H9 (cell line): ENCODE data around the gene APOBEC3H. TPM values are rescaled to one million over a fixed set of nuclear protein-coding genes. Genes with fewer than 3 reads are reported as not detected.
A peak's percentile ranks its signal among the peaks of the same experiment; 100 is the strongest.
"Not testable (repeated sequence)": the region's sequence is repeated elsewhere in the genome, so short reads cannot be mapped to it uniquely, and the experiment has no call there.

Experiments used
- DNase-seq: peaks from one replicate; pipeline ENCODE4 v3.0.0-alpha.2; 2017
- H2AFZ ChIP-seq: one replicate; pipeline ENCODE4 v1.6.1; 2013; ENCODE audit warnings: mild to moderate bottlenecking, low read length, control low read depth, moderate library complexity
- H2AK5ac ChIP-seq: 2 replicates; pipeline ENCODE4 v1.6.1; 2013; ENCODE audit warnings: low read length, control low read depth, mixed read lengths; ENCODE audit not compliant: insufficient read length
- H2BK120ac ChIP-seq: one replicate; pipeline ENCODE4 v1.6.1; 2013; ENCODE audit warnings: low read depth, mild to moderate bottlenecking, low read length, control low read depth, inconsistent platforms; ENCODE audit not compliant: poor library complexity, severe bottlenecking
- H2BK12ac ChIP-seq: 2 replicates; pipeline ENCODE4 v1.6.1; 2013; ENCODE audit warnings: low read length, control low read depth, mixed read lengths, low read depth; ENCODE audit not compliant: insufficient read length
- H2BK15ac ChIP-seq: 2 replicates; pipeline ENCODE4 v1.6.1; 2013; ENCODE audit warnings: low read depth, low read length, control low read depth
- H2BK20ac ChIP-seq: one replicate; pipeline ENCODE4 v1.6.1; 2013; ENCODE audit warnings: low read depth, mild to moderate bottlenecking, low read length, control low read depth, inconsistent platforms; ENCODE audit not compliant: poor library complexity, severe bottlenecking
- H2BK5ac ChIP-seq: 2 replicates; pipeline ENCODE4 v1.6.1; 2013; ENCODE audit warnings: low read length, control low read depth, mixed read lengths; ENCODE audit not compliant: insufficient read length
- H3K14ac ChIP-seq: 2 replicates; pipeline ENCODE4 v1.6.1; 2013; ENCODE audit warnings: low read length, control low read depth; ENCODE audit not compliant: insufficient read depth
- H3K18ac ChIP-seq: 2 replicates; pipeline ENCODE4 v1.6.1; 2013; ENCODE audit warnings: low read depth, mild to moderate bottlenecking, mixed read lengths, low read length, control low read depth; ENCODE audit not compliant: insufficient read length
- H3K23ac ChIP-seq: 2 replicates; pipeline ENCODE4 v1.6.1; 2013; ENCODE audit warnings: low read length, control low read depth, mixed read lengths, low read depth; ENCODE audit not compliant: insufficient read length
- H3K23me2 ChIP-seq: 2 replicates; pipeline ENCODE4 v1.6.1; 2013; ENCODE audit warnings: low read depth, mild to moderate bottlenecking, mixed read lengths, low read length, control low read depth; ENCODE audit not compliant: insufficient read length, poor library complexity, severe bottlenecking
- H3K27ac ChIP-seq: 2 replicates; pipeline ENCODE4 v1.5.1; 2013; ENCODE audit warnings: low read length, control low read depth, mixed read lengths, low read depth; ENCODE audit not compliant: insufficient read length
- H3K27me3 ChIP-seq: 2 replicates; pipeline ENCODE4 v1.6.1; 2013; ENCODE audit warnings: low read length, control low read depth, inconsistent platforms; ENCODE audit not compliant: insufficient read depth
- H3K4ac ChIP-seq: 2 replicates; pipeline ENCODE4 v1.6.1; 2013; ENCODE audit warnings: low read depth, mild to moderate bottlenecking, control low read depth, inconsistent platforms, low read length, moderate library complexity
- H3K4me1 ChIP-seq: 2 replicates; pipeline ENCODE4 v1.6.1; 2013; ENCODE audit warnings: low read length, control low read depth, inconsistent platforms; ENCODE audit not compliant: insufficient read depth
- H3K4me2 ChIP-seq: 2 replicates; pipeline ENCODE4 v1.6.1; 2013; ENCODE audit warnings: low read length, control low read depth, mixed read lengths; ENCODE audit not compliant: insufficient read length, insufficient read depth
- H3K56ac ChIP-seq: 2 replicates; pipeline ENCODE4 v1.6.1; 2013; ENCODE audit warnings: low read depth, mild to moderate bottlenecking, mixed read lengths, low read length, control low read depth; ENCODE audit not compliant: insufficient read length
- H3K79me1 ChIP-seq: 2 replicates; pipeline ENCODE4 v1.6.1; 2013; ENCODE audit warnings: low read depth, mild to moderate bottlenecking, moderate library complexity, low read length, control low read depth, inconsistent platforms; ENCODE audit not compliant: insufficient read depth, poor library complexity, severe bottlenecking
- H3K79me2 ChIP-seq: 2 replicates; pipeline ENCODE4 v1.6.1; 2013; ENCODE audit warnings: low read length, control low read depth, inconsistent platforms; ENCODE audit not compliant: insufficient read depth
- H3K9ac ChIP-seq: 2 replicates; pipeline ENCODE4 v1.6.1; 2013; ENCODE audit warnings: low read length, control low read depth, mixed read lengths; ENCODE audit not compliant: insufficient read length; ENCODE audit errors: extremely low read depth
- H3K9me3 ChIP-seq: one replicate; pipeline ENCODE4 v1.6.1; 2013; ENCODE audit warnings: low read depth, low read length, inconsistent platforms; ENCODE audit not compliant: control insufficient read depth
- H3T11ph ChIP-seq: one replicate; pipeline ENCODE4 v1.6.1; 2013; ENCODE audit warnings: mild to moderate bottlenecking, low read length, control low read depth, inconsistent platforms
- H4K20me1 ChIP-seq: one replicate; pipeline ENCODE4 v1.6.1; 2013; ENCODE audit not compliant: control insufficient read depth, insufficient read length, insufficient read depth
- H4K5ac ChIP-seq: 2 replicates; pipeline ENCODE4 v1.6.1; 2013; ENCODE audit warnings: low read depth, mild to moderate bottlenecking, mixed read lengths, low read length, control low read depth; ENCODE audit not compliant: insufficient read length
- H4K8ac ChIP-seq: replicated peaks from 2 replicates; pipeline ENCODE4 v1.6.1; 2013; ENCODE audit warnings: low read length, control low read depth, mixed read lengths, low read depth; ENCODE audit not compliant: insufficient read length
- H4K91ac ChIP-seq: 2 replicates; pipeline ENCODE4 v1.6.1; 2013; ENCODE audit warnings: low read depth, mild to moderate bottlenecking, moderate library complexity, mixed read lengths, low read length, control low read depth; ENCODE audit not compliant: insufficient read length
- H3K27ac Mint-ChIP-seq, 3 experiments: 2 replicates in 2 of 3; 3 replicates in 1 of 3; pipeline ENCODE4 v1.8.0; 2020 to 2021; ENCODE audit warnings: mixed read lengths in 3 of 3, mild to moderate bottlenecking in 1 of 3, moderate library complexity in 1 of 3
- H3K27me3 Mint-ChIP-seq: 2 replicates; pipeline ENCODE4 v1.8.0; 2021; ENCODE audit warnings: low read depth, mild to moderate bottlenecking, moderate library complexity, mixed read lengths
- H3K36me3 Mint-ChIP-seq, 3 experiments: 2 replicates in 2 of 3; 3 replicates in 1 of 3; pipeline ENCODE4 v1.8.0; 2020 to 2021; ENCODE audit warnings: low read depth in 3 of 3, mixed read lengths in 3 of 3; ENCODE audit not compliant: insufficient read depth in 1 of 3
- H3K4me1 Mint-ChIP-seq, 2 experiments: 2 replicates each; pipeline ENCODE4 v1.8.0; 2020; ENCODE audit warnings: mixed read lengths in 2 of 2
- H3K4me3 Mint-ChIP-seq, 2 experiments: 2 replicates in 1 of 2; 3 replicates in 1 of 2; pipeline ENCODE4 v1.8.0; 2020 to 2021; ENCODE audit warnings: mild to moderate bottlenecking in 2 of 2, mixed read lengths in 2 of 2, moderate library complexity in 1 of 2
- H3K9me3 Mint-ChIP-seq, 2 experiments: 2 replicates in 1 of 2; 3 replicates in 1 of 2; pipeline ENCODE4 v1.8.0; 2020; ENCODE audit warnings: mild to moderate bottlenecking in 2 of 2, mixed read lengths in 2 of 2, moderate library complexity in 1 of 2
- CTCF ChIP-seq: fragments of 200-600 bp; sonication (generic); conservative IDR thresholded peaks from 3 replicates; pipeline ENCODE4 v1.8.0; 2021; ENCODE audit warnings: antibody characterized with exemption, mild to moderate bottlenecking
- WGBS: extraction: QIAGEN DNeasy Blood & Tissue Kit; methylation state at CpG from one replicate; pipeline ENCODE4 v1.1.7; 2013; ENCODE audit warnings: missing lambda C conversion rate, low lambda C conversion rate, mixed read lengths; ENCODE audit not compliant: insufficient read length; ENCODE audit errors: extremely low coverage; 5-methylcytosine and 5-hydroxymethylcytosine counted together
- long read RNA-seq: library from polyadenylated mRNA; unstranded; transcript quantifications from one replicate; pipeline ENCODE4 v2.0.0, GENCODE V29; 2020
- total RNA-seq: library from RNA; stranded (reverse); gene quantifications from 2 replicates; pipeline ENCODE4 v1.2.1, GENCODE V29; 2021

APOBEC3H gene
- 0.48 TPM in 2 replicates for total RNA-seq
- long read RNA-seq, partial matches to known transcripts = 0 of 1 reads
- long read RNA-seq, other reads (novel, unspliced or antisense) = 0 of 1 reads

- Histone ChIP-seq H2BK120ac (no peak within 1 kb of the TSS), H3K79me2 (no peaks in the 10 kb centered on the region), H3K23me2 (peaks cover 2% of the 10 kb centered on the region), H3K18ac (no peak within 1 kb of the TSS), H4K8ac (no peak within 1 kb of the TSS), H3K4me1 (no peaks in the 10 kb centered on the region; the same call in 1 of the 2 replicates), H3K4me2 (no peak within 1 kb of the TSS), H2BK12ac (no peak within 1 kb of the TSS), H3K79me1 (no peaks in the 10 kb centered on the region), H4K91ac (no peak within 1 kb of the TSS), H2AK5ac (no peak within 1 kb of the TSS), H3K4ac (no peak within 1 kb of the TSS), H3K9ac (no peak within 1 kb of the TSS), H3K14ac (no peak within 1 kb of the TSS), H2AFZ (no peak within 1 kb of the TSS), H2BK15ac (no peak within 1 kb of the TSS), H3K27ac (no peak within 1 kb of the TSS), H3T11ph (no peak within 1 kb of the TSS), H4K20me1 (no peaks in the 10 kb centered on the region), H4K5ac (no peak within 1 kb of the TSS), H2BK20ac (no peak within 1 kb of the TSS), H3K23ac (no peak within 1 kb of the TSS), H3K9me3 (no peaks in the 10 kb centered on the region), H3K27me3 (no peaks in the 10 kb centered on the region), H2BK5ac (no peak within 1 kb of the TSS), H3K56ac (no peak within 1 kb of the TSS)
- DNase-seq = no peak
- Mint-ChIP-seq H3K4me1 (peaks cover 32 to 45% of the 10 kb centered on the region in 2 experiments), H3K27ac (peak within 1 kb of the TSS; percentile 85 to 92 (median 86); a peak in 6 of 7 replicates), H3K9me3 (no peaks in the 10 kb centered on the region; a peak in 1 of 5 replicates), H3K27me3 (peaks cover 6% of the 10 kb centered on the region), H3K4me3 (no peak within 1 kb of the TSS; a peak in 1 of 5 replicates), H3K36me3 (no peaks in the 10 kb centered on the region)
- WGBS = no CpG with 5 or more reads among the region's 9 CpGs
- TF ChIP-seq CTCF = no peak
Measured at GRCh38 chr22:39097098-39098020, at the start of gene APOBEC3H. Gene APOBEC3H, plus strand, starts transcription at chr22:39097244. Its CDS starts 3,035 bp downstream, at chr22:39100279.

- H3K9me3 Mint-ChIP-seq, H3K14ac ChIP-seq, H3K27ac Mint-ChIP-seq, H4K91ac ChIP-seq, H2BK5ac ChIP-seq, H3K4ac ChIP-seq, H4K8ac ChIP-seq, H3K27me3 ChIP-seq, H4K5ac ChIP-seq, H3K36me3 Mint-ChIP-seq, H2BK15ac ChIP-seq, H3K23me2 ChIP-seq, H3K23ac ChIP-seq, H3K79me1 ChIP-seq, H3K9ac ChIP-seq, H2AK5ac ChIP-seq, H3K9me3 ChIP-seq, H3K4me2 ChIP-seq, H3K4me1 ChIP-seq, H3K27me3 Mint-ChIP-seq, H2BK20ac ChIP-seq, H3T11ph ChIP-seq, H4K20me1 ChIP-seq, H3K56ac ChIP-seq, H3K18ac ChIP-seq, H2BK12ac ChIP-seq, H3K27ac ChIP-seq, H2AFZ ChIP-seq, H3K4me3 Mint-ChIP-seq, DNase-seq, H3K79me2 ChIP-seq, H2BK120ac ChIP-seq: not testable (repeated sequence)
- no CpG with 5 or more reads among the region's 7 CpGs for WGBS
- peaks cover 51 to 63% of the 10 kb centered on the region in 2 experiments for H3K4me1 Mint-ChIP-seq
Measured at GRCh38 chr22:39049486-39049885, 47.6 kb upstream of the APOBEC3H start.
